GM21576 (cell line): ENCODE measurements around the gene MAPK11.

ENCODE experiments used
- ATAC-seq: cut with Tn5 transposase; IDR thresholded peaks from one replicate; pipeline ENCODE4 v1.9.1; 2021; ENCODE audit warnings: mild to moderate bottlenecking, moderate library complexity; ENCODE audit not compliant: unreplicated experiment

Gene MAPK11

GRCh38 chr22:50296658-50297490 lies 26.7 kb upstream of the MAPK11 start:
- ATAC-seq = no peak

- no peak for ATAC-seq
Measured at GRCh38 chr22:50294319-50294656, 24.1 kb upstream of the MAPK11 start.

- ATAC-seq = no peak
Measured at GRCh38 chr22:50293441-50294318, 23.5 kb upstream of the MAPK11 start.

- no peak for ATAC-seq
Measured at GRCh38 chr22:50292643-50293440, 22.7 kb upstream of the MAPK11 start.

- no peak for ATAC-seq
Measured at GRCh38 chr22:50289942-50290630, 19.9 kb upstream of the MAPK11 start.

GRCh38 chr22:50289151-50289941 lies 19.2 kb upstream of the MAPK11 start:
- ATAC-seq = no peak

- ATAC-seq = no peak
Measured at GRCh38 chr22:50287731-50288130, 17.6 kb upstream of the MAPK11 start.

- ATAC-seq = no peak
Measured at GRCh38 chr22:50286701-50287318, 16.6 kb upstream of the MAPK11 start.

GRCh38 chr22:50286275-50286674 lies 16.1 kb upstream of the MAPK11 start:
- no peak for ATAC-seq

- ATAC-seq = no peak
Measured at GRCh38 chr22:50285568-50286229, 15.5 kb upstream of the MAPK11 start.

- no peak for ATAC-seq
Measured at GRCh38 chr22:50284479-50284878, 14.3 kb upstream of the MAPK11 start.

GRCh38 chr22:50283821-50284220 lies 13.6 kb upstream of the MAPK11 start:
- ATAC-seq = no peak

- ATAC-seq = no peak
Measured at GRCh38 chr22:50282361-50283155, 12.4 kb upstream of the MAPK11 start.

GRCh38 chr22:50281957-50282356 lies 11.8 kb upstream of the MAPK11 start:
- ATAC-seq = no peak

GRCh38 chr22:50281384-50281760 lies 11.2 kb upstream of the MAPK11 start:
- ATAC-seq = no peak

- no peak for ATAC-seq
Measured at GRCh38 chr22:50280708-50281383, 10.7 kb upstream of the MAPK11 start.

- ATAC-seq = no peak
Measured at GRCh38 chr22:50280022-50280707, 10.0 kb upstream of the MAPK11 start.
